GM19035 (cell line): Measurements from ENCODE around the gene TRIM29.

Experiments
- ATAC-seq: cut with Tn5 transposase; IDR thresholded peaks from one replicate; pipeline ENCODE4 v1.9.1; 2021; ENCODE audit not compliant: unreplicated experiment

Gene TRIM29

GRCh38 chr11:120063686-120064340 is 74.1 kb downstream of the TRIM29 start:
- ATAC-seq = no peak

GRCh38 chr11:120062561-120062930 is 75.4 kb downstream of the TRIM29 start:
- ATAC-seq = no peak

GRCh38 chr11:120061761-120062560 is 76.0 kb downstream of the TRIM29 start:
- no peak for ATAC-seq
